Measurements from ENCODE around the gene UQCRH. TPM values are rescaled to one million over a fixed set of nuclear protein-coding genes. Genes with fewer than 3 reads are reported as not detected.

UQCRH gene
- polyA plus RNA-seq, 1 of the 3 experiments (the other 2 are of a cell fraction) = 971 TPM

DNA sequence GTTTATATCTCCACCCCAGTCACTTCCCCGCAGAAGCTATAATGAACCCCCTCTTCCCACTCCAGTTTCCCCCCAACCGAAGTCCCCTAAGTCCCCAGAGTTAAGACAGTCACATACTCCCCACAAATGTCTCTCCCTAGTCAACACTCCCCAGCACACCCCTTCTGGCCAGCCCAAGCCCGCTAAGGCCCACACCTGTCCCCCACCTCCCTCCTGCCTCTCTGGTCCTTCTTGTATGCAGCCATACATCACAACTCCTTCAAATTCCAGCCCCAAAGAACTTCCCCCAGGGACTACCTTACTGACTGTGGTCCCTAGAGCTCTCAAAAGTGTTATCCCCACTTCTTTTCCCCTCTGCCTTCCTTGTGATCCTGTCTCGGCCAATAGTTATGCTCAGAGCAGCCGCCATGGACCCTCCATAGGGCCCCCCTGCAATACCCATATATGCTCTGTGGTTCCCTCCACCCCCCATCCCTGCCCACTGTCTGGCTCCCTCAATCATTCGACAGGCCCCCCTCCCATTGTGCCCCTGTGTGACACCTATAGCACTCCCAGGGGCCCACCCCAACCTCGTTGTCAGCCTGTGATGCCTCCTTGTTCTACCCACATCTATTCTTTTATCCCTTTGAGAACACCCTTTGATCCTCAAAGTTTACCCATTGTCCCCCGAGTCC, 39.3 kb downstream of the UQCRH start (continued):
- no peak for TF ChIP-seq EZH2phosphoT487 (IDR thresholded peaks at IDR 0.05; ENCODE audit: borderline replicate concordance, low read depth)

DNA sequence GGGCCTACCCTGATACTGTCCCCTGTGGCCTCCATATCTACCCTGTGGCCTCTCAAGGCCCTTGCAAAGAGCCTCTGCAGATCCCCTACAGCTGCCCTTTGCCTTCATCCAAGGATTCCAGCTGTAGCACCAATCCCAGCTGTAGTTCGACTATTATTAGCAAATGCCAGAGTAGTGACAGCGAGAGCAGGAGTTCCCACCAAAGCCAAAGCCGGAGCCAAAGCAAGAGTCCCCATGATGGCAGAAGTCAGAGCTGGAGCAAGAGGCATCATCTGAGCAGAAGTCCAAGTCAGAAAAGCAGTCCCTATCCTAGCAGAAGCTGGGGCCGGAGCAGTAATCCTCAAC, 39.8 kb downstream of the UQCRH start:
- peaks cover 6 to 15% of the 10 kb centered on the region in 2 experiments; a peak in 1 of 4 replicates for H3K4me1 ChIP-seq (ENCODE audit: control insufficient read depth in 1 of 2, insufficient read depth in 2 of 2, low read depth in 1 of 2, low read length in 1 of 2)
- no peak overlapping the region for H3K4me2 ChIP-seq
- no peak overlapping the region for H2AFZ ChIP-seq (ENCODE audit: low read depth)
- no peak overlapping the region for H3K9ac ChIP-seq
- H3K9me2 ChIP-seq = no peaks in the 10 kb centered on the region
- no peak overlapping the region for H3K27ac ChIP-seq (ENCODE audit: low read depth in 2 of 2, low read length in 1 of 2)
- peaks cover 34% of the 10 kb centered on the region for H3K79me2 ChIP-seq (ENCODE audit: insufficient read depth)
- DNase-seq = no peak
- H3F3A ChIP-seq (replicated peaks; ENCODE audit: insufficient read depth) = peaks cover 21% of the 10 kb centered on the region
- no peaks in the 10 kb centered on the region for H4K20me1 ChIP-seq (ENCODE audit: insufficient read depth)
- no peaks in the 10 kb centered on the region for H3K27me3 ChIP-seq (ENCODE audit: insufficient read depth)
- H3K4me3 ChIP-seq (ENCODE audit: low read depth in 2 of 2, low read length in 1 of 2) = no peak overlapping the region
- peaks cover 10 to 23% of the 10 kb centered on the region in 2 experiments for H3K36me3 ChIP-seq (replicated peaks in 1 of 2; ENCODE audit: control insufficient read depth in 1 of 2, insufficient read depth in 2 of 2, low read length in 1 of 2)
- ChIA-PET POLR2A (no interaction called here), CTCF (no interaction called here)
- TF ChIP-seq FOSL2 (IDR thresholded peaks at IDR 0.05; ENCODE audit: borderline replicate concordance, low read depth) (no peak), POLR2AphosphoS5 (IDR thresholded peaks at IDR 0.05; ENCODE audit: low read depth, low read length) (no peak), CHD2 (IDR thresholded peaks at IDR 0.05; ENCODE audit: low read length, partially characterized antibody) (no peak), TEAD4 (IDR thresholded peaks at IDR 0.05; ENCODE audit: borderline replicate concordance, insufficient read depth) (no peak)
- H3K9me3 ChIP-seq = no peaks in the 10 kb centered on the region
- WGBS (ENCODE audit: low lambda C conversion rate) = 93% methylated on average over 4 of the region's 4 CpGs

DNA sequence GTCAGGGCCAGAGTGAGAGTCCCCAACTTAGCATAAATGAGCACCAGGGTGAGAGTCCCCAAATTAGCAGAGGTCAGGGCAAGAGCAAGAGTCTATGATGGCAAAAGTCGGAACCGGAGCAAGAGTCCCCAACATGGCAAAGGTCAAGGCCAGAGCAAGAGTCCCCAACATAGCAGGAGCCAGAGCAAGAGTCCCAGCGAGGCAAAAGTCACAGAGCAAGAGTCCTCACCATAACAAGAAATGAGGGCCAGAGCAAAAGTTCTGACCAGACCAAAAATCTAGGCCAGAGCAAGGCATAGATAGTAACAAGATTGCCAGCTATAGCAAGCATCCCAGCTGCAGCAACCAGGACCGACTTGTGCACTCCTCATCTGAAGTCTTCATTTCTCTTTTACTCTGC, 40.2 kb downstream of the UQCRH start:
- H3K9ac ChIP-seq = no peak overlapping the region
- peaks cover 19% of the 10 kb centered on the region for H3F3A ChIP-seq (replicated peaks; ENCODE audit: insufficient read depth)
- peaks cover 34% of the 10 kb centered on the region for H3K79me2 ChIP-seq (ENCODE audit: insufficient read depth)
- no peaks in the 10 kb centered on the region for H4K20me1 ChIP-seq (ENCODE audit: insufficient read depth)
- H3K27me3 ChIP-seq (ENCODE audit: insufficient read depth) = no peaks in the 10 kb centered on the region
- H3K4me3 ChIP-seq (ENCODE audit: low read depth in 2 of 2, low read length in 1 of 2) = no peak overlapping the region
- TF ChIP-seq YY1 (IDR thresholded peaks at IDR 0.05; ENCODE audit: low read depth) (no peak), NRF1 (IDR thresholded peaks at IDR 0.05; ENCODE audit: low read depth, low read length) (no peak), FOXJ3 (CRISPR knock-in tag; IDR thresholded peaks at IDR 0.05) (no peak), ELF1 (IDR thresholded peaks at IDR 0.05) (no peak)
- H3K9me2 ChIP-seq = no peaks in the 10 kb centered on the region
- no peak overlapping the region for H2AFZ ChIP-seq (ENCODE audit: low read depth)
- ChIA-PET POLR2A (no interaction called here), CTCF (no interaction called here)
- no peak for DNase-seq
- WGBS (ENCODE audit: low lambda C conversion rate) = 100% methylated on average over 4 of the region's 4 CpGs
- H3K4me1 ChIP-seq (ENCODE audit: control insufficient read depth in 1 of 2, insufficient read depth in 2 of 2, low read depth in 1 of 2, low read length in 1 of 2) = peaks cover 6 to 15% of the 10 kb centered on the region in 2 experiments; a peak in 1 of 4 replicates
- no peaks in the 10 kb centered on the region for H3K9me3 ChIP-seq
- H3K36me3 ChIP-seq (replicated peaks in 1 of 2; ENCODE audit: control insufficient read depth in 1 of 2, insufficient read depth in 2 of 2, low read length in 1 of 2) = peaks cover 10 to 23% of the 10 kb centered on the region in 2 experiments
- no peak overlapping the region for H3K4me2 ChIP-seq
- no peak overlapping the region for H3K27ac ChIP-seq (ENCODE audit: low read depth in 2 of 2, low read length in 1 of 2)

DNA sequence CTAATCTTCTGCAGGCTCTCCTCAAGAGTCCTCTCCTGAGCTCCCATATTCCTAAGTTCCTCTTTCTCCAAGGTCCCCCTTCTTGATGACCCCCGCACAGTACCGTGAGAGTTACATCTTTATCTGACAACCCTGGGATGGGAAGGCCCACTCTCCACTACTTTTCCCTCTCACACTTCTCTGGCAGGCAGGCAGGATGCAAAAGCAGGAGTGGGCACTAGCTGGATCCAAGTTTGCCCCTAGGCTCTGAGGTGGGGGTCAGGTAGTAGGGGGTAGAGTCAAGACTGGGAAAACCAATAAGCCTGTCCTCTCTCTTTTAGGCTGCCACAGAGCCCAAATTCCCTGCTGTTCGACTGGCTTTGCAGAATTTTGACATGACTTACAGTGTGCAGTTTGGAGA, 41.0 kb downstream of the UQCRH start:
- Histone ChIP-seq H3K4me3 (ENCODE audit: low read depth in 2 of 2, low read length in 1 of 2) (no peak overlapping the region), H3F3A (replicated peaks; ENCODE audit: insufficient read depth) (peaks cover 15% of the 10 kb centered on the region), H2AFZ (ENCODE audit: low read depth) (no peak overlapping the region), H3K27ac (ENCODE audit: low read depth in 2 of 2, low read length in 1 of 2) (no peak overlapping the region), H3K9me3 (no peaks in the 10 kb centered on the region), H3K36me3 (replicated peaks in 1 of 2; ENCODE audit: control insufficient read depth in 1 of 2, insufficient read depth in 2 of 2, low read length in 1 of 2) (peaks cover 12 to 25% of the 10 kb centered on the region in 2 experiments), H3K9ac (no peak overlapping the region), H4K20me1 (ENCODE audit: insufficient read depth) (no peaks in the 10 kb centered on the region), H3K9me2 (no peaks in the 10 kb centered on the region), H3K79me2 (ENCODE audit: insufficient read depth) (peaks cover 38% of the 10 kb centered on the region), H3K4me1 (ENCODE audit: control insufficient read depth in 1 of 2, insufficient read depth in 2 of 2, low read depth in 1 of 2, low read length in 1 of 2) (peaks cover 3 to 14% of the 10 kb centered on the region in 2 experiments; a peak in 1 of 4 replicates), H3K27me3 (ENCODE audit: insufficient read depth) (no peaks in the 10 kb centered on the region), H3K4me2 (no peak overlapping the region)
- POLR2A ChIA-PET = no interaction called here
- CTCF ChIA-PET = no interaction called here
- DNase-seq = no peak
- WGBS (ENCODE audit: low lambda C conversion rate) = 93% methylated on average over 3 of the region's 3 CpGs
- TF ChIP-seq FOXJ3 (CRISPR knock-in tag; IDR thresholded peaks at IDR 0.05) = no peak
- TF ChIP-seq SIN3A (IDR thresholded peaks at IDR 0.05; ENCODE audit: borderline replicate concordance, low read depth, low read length) = no peak
- TF ChIP-seq, protein P1, sequence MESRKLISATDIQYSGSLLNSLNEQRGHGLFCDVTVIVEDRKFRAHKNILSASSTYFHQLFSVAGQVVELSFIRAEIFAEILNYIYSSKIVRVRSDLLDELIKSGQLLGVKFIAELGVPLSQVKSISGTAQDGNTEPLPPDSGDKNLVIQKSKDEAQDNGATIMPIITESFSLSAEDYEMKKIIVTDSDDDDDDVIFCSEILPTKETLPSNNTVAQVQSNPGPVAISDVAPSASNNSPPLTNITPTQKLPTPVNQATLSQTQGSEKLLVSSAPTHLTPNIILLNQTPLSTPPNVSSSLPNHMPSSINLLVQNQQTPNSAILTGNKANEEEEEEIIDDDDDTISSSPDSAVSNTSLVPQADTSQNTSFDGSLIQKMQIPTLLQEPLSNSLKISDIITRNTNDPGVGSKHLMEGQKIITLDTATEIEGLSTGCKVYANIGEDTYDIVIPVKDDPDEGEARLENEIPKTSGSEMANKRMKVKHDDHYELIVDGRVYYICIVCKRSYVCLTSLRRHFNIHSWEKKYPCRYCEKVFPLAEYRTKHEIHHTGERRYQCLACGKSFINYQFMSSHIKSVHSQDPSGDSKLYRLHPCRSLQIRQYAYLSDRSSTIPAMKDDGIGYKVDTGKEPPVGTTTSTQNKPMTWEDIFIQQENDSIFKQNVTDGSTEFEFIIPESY (IDR thresholded peaks at IDR 0.05; ENCODE audit: borderline replicate concordance, low read depth) = no peak
- no peak for TF ChIP-seq RFX5 (IDR thresholded peaks at IDR 0.05; ENCODE audit: low read length)
- TF ChIP-seq NFIC (IDR thresholded peaks at IDR 0.05; ENCODE audit: borderline replicate concordance) = no peak
- TF ChIP-seq REST (IDR thresholded peaks at IDR 0.05; ENCODE audit: low read depth, low read length) = no peak
- TF ChIP-seq POLR2AphosphoS5 (IDR thresholded peaks at IDR 0.05; ENCODE audit: low read depth, low read length) = no peak
- TF ChIP-seq RAD21 (IDR thresholded peaks at IDR 0.05; ENCODE audit: low read length) = no peak
- TF ChIP-seq TEAD4 (IDR thresholded peaks at IDR 0.05; ENCODE audit: borderline replicate concordance, insufficient read depth) = no peak

All from SK-N-SH (cell line).